GM19351 (cell line): ENCODE data around the gene ARPC2.
"Not testable (repeated sequence)": the region's sequence is repeated elsewhere in the genome, so short reads cannot be mapped to it uniquely, and the experiment has no call there.

Source experiments
- ATAC-seq: cut with Tn5 transposase; IDR thresholded peaks from one replicate; pipeline ENCODE4 v1.9.1; 2021; ENCODE audit warnings: mild to moderate bottlenecking, moderate library complexity; ENCODE audit not compliant: unreplicated experiment

The ARPC2 gene

GRCh38 chr2:218216674-218217359, at the start of gene ARPC2:
Gene ARPC2 (plus strand): TSS chr2:218217189. CDS start chr2:218217471, 282 bp downstream.
- ATAC-seq: peak; percentile 66

- ATAC-seq: no peak
Measured at GRCh38 chr2:218168016-218168415, 49.0 kb upstream of the ARPC2 start.

- ATAC-seq: peak; percentile 51
Measured at GRCh38 chr2:218168635-218169462, 48.1 kb upstream of the ARPC2 start.

GRCh38 chr2:218169757-218170546, 47.0 kb upstream of the ARPC2 start:
- ATAC-seq: no peak

- ATAC-seq: not testable (repeated sequence)
Measured at GRCh38 chr2:218171744-218172143, 45.2 kb upstream of the ARPC2 start.

- ATAC-seq: no peak
Measured at GRCh38 chr2:218172845-218173244, 44.1 kb upstream of the ARPC2 start.

- no peak for ATAC-seq
Measured at GRCh38 chr2:218179782-218180181, 37.2 kb upstream of the ARPC2 start.

GRCh38 chr2:218180467-218181114, 36.4 kb upstream of the ARPC2 start:
- ATAC-seq: no peak

GRCh38 chr2:218184331-218184730, 32.7 kb upstream of the ARPC2 start:
- ATAC-seq: no peak

GRCh38 chr2:218186355-218186766, 30.6 kb upstream of the ARPC2 start:
- ATAC-seq: peak; percentile 69

GRCh38 chr2:218186876-218187275, 30.1 kb upstream of the ARPC2 start:
- ATAC-seq: no peak

GRCh38 chr2:218187296-218188015, 29.5 kb upstream of the ARPC2 start:
- ATAC-seq: no peak

- no peak for ATAC-seq
Measured at GRCh38 chr2:218188528-218188927, 28.5 kb upstream of the ARPC2 start.

- no peak for ATAC-seq
Measured at GRCh38 chr2:218192902-218193430, 24.0 kb upstream of the ARPC2 start.

GRCh38 chr2:218193701-218194100, 23.3 kb upstream of the ARPC2 start:
- no peak for ATAC-seq

GRCh38 chr2:218194880-218195279, 22.1 kb upstream of the ARPC2 start:
- no peak for ATAC-seq

- no peak for ATAC-seq
Measured at GRCh38 chr2:218196974-218197373, 20.0 kb upstream of the ARPC2 start.

GRCh38 chr2:218202266-218202665, 14.7 kb upstream of the ARPC2 start:
- no peak for ATAC-seq

GRCh38 chr2:218209078-218209477, 7.9 kb upstream of the ARPC2 start:
- no peak for ATAC-seq

- ATAC-seq: no peak
Measured at GRCh38 chr2:218214116-218214515, 2.9 kb upstream of the ARPC2 start.
